Femur (tissue), 1 donor: ENCODE data around the gene TEX38.
"Not testable (repeated sequence)": the region's sequence is repeated elsewhere in the genome, so short reads cannot be mapped to it uniquely, and the experiment has no call there.

Experiments
- DNase-seq: peaks from one replicate; pipeline ENCODE4 v3.0.0-alpha.2; 2017

The TEX38 gene

GRCh38 chr1:46656643-46657042 lies 15.0 kb upstream of the TEX38 start:
- no peak for DNase-seq

GRCh38 chr1:46657775-46658174 lies 13.9 kb upstream of the TEX38 start:
- no peak for DNase-seq

- DNase-seq, result no peak
Measured at GRCh38 chr1:46659307-46659870, 12.3 kb upstream of the TEX38 start.

- DNase-seq, result not testable (repeated sequence)
Measured at GRCh38 chr1:46660116-46660515, 11.5 kb upstream of the TEX38 start.

GRCh38 chr1:46662919-46663318 lies 8.7 kb upstream of the TEX38 start:
- not testable (repeated sequence) for DNase-seq

GRCh38 chr1:46665983-46666382 lies 5.7 kb upstream of the TEX38 start:
- DNase-seq, result no peak

- peak; percentile 82 for DNase-seq
Measured at GRCh38 chr1:46667782-46668760, 3.6 kb upstream of the TEX38 start, which contains the start of gene ATPAF1. Gene ATPAF1 (minus strand): TSS chr1:46668364. CDS start chr1:46668322, 42 bp downstream.

GRCh38 chr1:46670134-46670533 lies 1.5 kb upstream of the TEX38 start:
- no peak for DNase-seq

GRCh38 chr1:46672696-46673095 lies 1.0 kb downstream of the TEX38 start:
- no peak for DNase-seq

- no peak for DNase-seq
Measured at GRCh38 chr1:46673749-46674182, 2.1 kb downstream of the TEX38 start.

GRCh38 chr1:46675549-46676314 lies 4.1 kb downstream of the TEX38 start:
- no peak for DNase-seq

- no peak for DNase-seq
Measured at GRCh38 chr1:46676531-46676930, 4.9 kb downstream of the TEX38 start.

GRCh38 chr1:46677339-46677738 lies 5.7 kb downstream of the TEX38 start:
- DNase-seq, result no peak

GRCh38 chr1:46679789-46680573 lies 8.3 kb downstream of the TEX38 start:
- DNase-seq, result no peak

GRCh38 chr1:46681333-46682034 lies 9.8 kb downstream of the TEX38 start:
- no peak for DNase-seq

GRCh38 chr1:46682064-46682463 lies 10.4 kb downstream of the TEX38 start:
- DNase-seq, result no peak

- no peak for DNase-seq
Measured at GRCh38 chr1:46684670-46685069, 13.0 kb downstream of the TEX38 start.

- no peak for DNase-seq
Measured at GRCh38 chr1:46686255-46686654, 14.6 kb downstream of the TEX38 start.

GRCh38 chr1:46687093-46687659 lies 15.5 kb downstream of the TEX38 start:
- DNase-seq, result peak; percentile 81

GRCh38 chr1:46687921-46688509 lies 16.4 kb downstream of the TEX38 start:
- no peak for DNase-seq

GRCh38 chr1:46689356-46689755 lies 17.7 kb downstream of the TEX38 start:
- DNase-seq, result no peak
